Caki2 (cell line): ENCODE data around the gene SH3D21. TPM values are rescaled to one million over a fixed set of nuclear protein-coding genes. Genes with fewer than 3 reads are reported as not detected.

Experiments used
- DNase-seq: peaks from one replicate; pipeline ENCODE4 v3.0.0-alpha.2; 2015; ENCODE audit warnings: low read depth
- in situ Hi-C: cut with HindIII; loops from 2 replicates; pipeline ENCODE4 v1.10.0; 2016; ENCODE audit warnings: low sequenced_read_pairs, low pct_unique_long_range_greater_than_20kb, mixed read lengths
- total RNA-seq: library from RNA; depleted of rRNA; stranded (reverse); fragments of >200 nt; shearing (Covaris generic); gene quantifications from 2 replicates; pipeline ENCODE4 v1.2.3, GENCODE V29; 2014; ENCODE audit warnings: low replicate concordance

Gene SH3D21
- total RNA-seq, 1 experiment from 2014 or later: 3.2 TPM

DNA sequence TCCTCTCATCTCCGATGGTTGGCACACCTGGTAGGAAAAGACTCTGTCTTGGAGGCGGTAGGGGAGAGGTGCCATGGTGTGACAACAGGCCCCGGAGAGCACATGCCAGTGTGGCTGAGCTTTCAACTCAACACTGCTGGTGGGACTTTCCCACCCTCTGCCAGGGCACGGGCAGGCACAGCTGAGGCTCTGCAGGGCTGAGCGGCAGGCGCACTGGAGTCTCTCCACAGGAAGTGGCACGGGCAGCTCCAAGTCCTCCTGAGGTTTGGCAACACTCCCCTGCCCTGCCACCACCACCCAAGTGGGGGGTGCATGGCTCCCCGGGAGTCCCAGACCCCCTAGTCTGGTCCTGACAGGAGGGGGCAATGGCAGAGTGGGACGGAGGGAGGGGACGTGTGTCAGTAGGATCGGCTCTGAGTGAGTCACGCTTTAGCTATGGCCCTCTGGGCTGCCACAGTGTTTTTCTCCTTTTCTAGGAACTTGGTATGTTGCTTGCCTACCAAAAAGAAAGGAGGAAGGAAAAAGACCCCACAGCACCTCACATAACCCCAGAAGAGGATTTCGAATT lies 44.6 kb downstream of the SH3D21 start:
- peak; percentile 75 for DNase-seq
- in situ Hi-C loops: no loop called here

DNA sequence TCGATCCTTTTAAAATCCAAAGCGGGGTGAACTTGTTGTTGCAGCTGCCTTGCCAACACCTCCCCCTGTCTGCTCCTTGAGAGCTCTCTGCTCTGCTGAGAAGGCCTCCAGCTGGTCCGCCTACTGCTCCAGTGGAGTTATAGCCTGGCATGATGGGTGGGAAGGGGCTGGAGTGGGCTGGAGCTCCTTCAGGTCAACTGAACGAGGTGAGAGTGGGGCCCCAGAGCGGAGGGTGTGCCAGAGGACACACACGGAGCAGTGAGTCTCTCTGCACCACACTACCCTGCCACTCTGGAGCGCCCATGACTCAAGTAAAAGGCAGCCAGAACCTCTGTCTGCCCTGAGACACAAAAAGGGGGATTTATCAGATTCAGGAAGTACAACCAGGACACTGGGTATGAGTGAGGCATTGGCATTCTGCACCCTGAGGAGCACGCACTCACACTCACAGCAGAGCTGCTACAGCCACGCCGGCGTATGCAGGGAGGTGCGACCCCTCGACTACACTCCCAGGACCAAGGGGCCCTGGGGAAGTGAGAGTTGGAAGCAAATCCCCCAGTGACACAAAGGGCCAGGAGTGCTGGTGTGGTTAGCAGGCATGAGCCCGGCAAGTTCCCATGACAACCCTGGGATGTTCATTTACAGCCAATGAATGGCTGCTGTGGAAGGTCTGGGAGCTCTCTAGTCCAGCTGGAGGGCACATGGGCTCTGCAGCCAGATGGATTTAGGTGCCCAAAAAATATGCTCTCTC lies 45.2 kb downstream of the SH3D21 start:
- peak; percentile 67 for DNase-seq
- in situ Hi-C loops: no loop called here

DNA sequence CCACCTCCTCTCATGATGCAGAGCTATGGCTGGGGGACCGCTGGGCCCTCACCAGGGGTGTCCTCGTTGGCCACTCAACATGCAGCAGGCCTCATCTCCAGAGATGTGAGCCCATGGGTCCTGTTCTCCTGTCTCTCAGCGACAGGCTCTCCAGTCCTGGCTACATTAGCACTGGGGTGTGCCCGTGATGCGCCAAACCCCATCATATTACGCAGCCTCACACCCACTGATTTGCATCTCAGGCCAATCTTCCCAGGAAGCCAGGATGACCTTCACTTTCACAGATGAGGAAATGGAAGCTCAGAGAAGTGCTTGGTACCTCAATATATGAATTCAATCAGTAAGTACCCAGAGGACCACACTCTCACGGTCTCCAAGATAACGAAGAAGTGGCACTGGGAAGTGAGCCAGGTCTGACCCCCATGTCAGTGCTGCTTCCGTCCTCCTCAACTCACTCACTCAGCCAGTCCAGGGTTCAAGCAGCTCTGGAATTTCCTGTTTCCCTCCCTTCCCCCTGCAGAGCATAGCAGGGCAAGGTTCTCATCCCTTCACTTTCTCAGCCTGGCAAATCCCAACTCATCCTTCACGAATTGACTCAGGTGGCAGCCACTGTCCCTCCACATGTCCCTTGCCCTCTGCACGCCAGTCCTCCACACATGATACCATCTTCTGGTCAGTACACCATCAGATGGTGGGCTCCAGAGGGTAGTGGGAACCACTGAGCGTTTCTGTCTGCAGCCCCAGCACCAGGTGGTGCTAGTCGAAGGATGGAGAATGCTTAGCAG lies 46.1 kb downstream of the SH3D21 start:
- in situ Hi-C loops: no loop called here
- DNase-seq: no peak

DNA sequence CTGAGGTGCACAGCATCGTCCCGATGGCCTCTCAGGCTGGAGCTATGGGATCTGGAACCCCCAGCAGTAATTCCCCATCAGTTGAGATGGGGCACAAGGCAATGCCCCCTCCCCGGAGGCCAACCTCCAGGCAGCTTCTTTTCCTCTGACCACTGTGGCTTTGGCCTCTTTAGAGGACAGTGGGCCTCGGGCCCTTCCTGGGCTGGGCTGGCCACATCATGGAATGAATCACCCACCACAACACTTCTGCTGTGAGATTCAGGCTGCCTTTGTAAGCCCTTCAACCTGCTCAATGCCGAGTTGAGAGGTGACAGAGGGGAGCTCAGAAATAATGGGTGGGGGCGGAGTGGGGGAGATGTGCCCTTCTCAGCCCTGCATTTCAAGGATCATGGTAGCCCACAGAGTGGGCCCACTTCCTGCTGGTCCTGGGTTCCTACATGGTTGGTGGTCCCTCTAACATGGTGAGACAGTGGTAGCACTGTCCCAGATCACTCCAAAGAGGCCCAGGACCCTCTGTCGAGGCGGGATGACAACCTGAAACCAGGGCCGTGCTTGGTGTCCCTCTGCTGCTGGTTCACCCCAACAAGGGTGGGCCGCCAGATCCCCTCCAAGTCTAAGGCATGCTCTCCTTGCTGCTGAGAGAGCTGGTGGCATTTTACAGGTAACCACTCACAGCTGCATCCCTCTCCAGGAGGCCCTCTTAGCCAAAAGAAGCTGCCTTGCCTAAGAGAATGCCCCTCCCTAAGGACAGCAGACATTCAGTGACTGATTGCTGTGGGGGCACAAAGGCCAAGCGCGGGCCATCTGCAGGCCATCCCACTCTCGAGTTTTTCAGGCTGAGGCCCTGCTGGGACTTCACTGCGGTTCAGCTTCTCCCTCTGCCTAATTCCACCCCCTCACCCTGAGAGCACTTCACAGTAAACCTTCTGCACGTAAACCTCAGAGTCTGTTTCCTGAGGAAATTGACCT lies 47.0 kb downstream of the SH3D21 start:
- in situ Hi-C loops: no loop called here
- no peak for DNase-seq

DNA sequence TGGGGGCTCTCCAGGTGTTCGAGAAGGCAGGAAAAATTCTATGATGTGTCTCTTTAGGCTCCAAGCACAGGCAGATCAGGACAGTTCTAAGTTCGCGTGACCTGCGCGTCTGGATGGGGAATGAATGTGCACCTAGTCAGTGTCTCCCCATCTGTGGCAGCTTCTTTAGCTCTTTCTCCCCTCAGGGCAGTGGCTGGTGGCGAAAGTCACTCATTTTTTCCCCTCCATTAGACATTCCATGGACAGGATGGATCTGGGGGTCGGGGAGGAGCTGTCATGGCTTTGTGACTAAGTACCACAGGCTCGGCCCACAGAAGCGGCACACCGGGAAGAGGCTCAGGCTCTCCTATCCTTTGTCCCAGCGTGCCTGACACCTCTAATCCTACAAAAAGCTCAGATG lies 48.3 kb downstream of the SH3D21 start:
- no peak for DNase-seq
- in situ Hi-C loops: no loop called here

DNA sequence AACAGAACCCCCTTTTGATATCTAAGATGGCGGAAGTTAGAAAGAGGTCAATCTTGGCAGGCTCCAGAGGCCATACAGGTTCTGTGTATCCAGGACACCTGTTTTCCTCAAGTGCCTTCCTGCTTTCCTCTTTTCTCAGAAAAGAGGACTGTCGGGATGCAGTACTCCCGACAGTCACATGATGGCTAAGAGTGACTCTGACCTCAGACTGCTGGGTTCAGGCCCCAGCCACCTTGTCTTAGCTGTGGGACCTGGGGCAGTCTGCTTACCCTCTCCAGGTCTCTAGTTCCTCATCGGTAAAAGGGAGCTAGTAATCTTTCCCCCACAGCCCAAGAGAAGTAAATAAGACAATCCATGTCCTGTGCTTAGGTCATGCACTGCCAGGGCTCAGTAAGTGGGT lies 49.6 kb downstream of the SH3D21 start:
- in situ Hi-C loops: no loop called here

DNA sequence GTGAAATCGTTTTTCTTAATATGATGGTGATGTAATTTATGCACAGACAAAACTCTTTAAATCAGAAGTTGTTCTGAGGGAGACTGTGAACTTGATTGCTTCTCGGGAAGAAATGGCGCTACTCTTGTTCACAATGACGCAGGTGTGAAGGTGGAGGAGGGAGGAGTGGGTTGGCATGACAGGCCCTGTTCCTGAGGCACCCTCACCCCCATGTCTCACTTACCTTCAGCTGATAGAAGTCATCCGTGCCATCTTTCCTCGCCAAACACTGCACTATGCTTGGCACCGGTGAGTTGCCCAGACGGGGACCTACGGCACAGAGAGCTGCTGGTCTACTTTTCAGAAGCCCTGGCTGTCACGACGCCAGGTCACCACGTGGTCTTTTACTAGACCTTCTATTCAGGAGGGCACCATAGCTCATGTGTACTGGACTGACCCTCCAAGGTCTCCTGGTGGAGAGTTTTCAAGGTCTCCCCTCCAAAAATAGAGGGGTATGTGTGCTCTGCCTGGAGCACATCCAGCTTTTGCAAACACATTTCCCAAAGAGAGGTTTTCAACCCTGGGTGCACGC lies 52.4 kb downstream of the SH3D21 start:
- DNase-seq: no peak
- in situ Hi-C loops: no loop called here

More for the DNA sequence above, 49.6 kb downstream of the SH3D21 start:
- DNase-seq: no peak

DNA sequence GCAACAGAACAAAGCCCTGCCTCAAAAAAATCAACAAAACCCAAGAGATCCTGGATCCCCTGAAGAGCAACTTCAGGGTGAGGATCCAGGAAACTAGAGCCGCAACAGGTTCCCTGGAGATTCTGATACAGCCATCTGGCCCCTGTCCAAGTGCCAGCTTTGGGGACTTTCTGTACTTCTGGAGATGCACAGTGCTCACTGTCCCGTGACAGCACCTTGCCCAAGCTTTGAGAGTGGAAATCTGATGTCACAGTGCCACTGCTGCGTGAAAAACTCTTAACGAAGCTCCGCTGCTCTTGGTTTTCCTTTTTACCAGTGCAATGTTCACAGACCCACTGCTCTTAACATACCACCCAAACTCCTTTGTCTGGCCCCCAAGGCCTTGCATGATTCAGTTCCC lies 53.2 kb downstream of the SH3D21 start:
- in situ Hi-C loops: no loop called here
- peak; percentile 22 for DNase-seq

DNA sequence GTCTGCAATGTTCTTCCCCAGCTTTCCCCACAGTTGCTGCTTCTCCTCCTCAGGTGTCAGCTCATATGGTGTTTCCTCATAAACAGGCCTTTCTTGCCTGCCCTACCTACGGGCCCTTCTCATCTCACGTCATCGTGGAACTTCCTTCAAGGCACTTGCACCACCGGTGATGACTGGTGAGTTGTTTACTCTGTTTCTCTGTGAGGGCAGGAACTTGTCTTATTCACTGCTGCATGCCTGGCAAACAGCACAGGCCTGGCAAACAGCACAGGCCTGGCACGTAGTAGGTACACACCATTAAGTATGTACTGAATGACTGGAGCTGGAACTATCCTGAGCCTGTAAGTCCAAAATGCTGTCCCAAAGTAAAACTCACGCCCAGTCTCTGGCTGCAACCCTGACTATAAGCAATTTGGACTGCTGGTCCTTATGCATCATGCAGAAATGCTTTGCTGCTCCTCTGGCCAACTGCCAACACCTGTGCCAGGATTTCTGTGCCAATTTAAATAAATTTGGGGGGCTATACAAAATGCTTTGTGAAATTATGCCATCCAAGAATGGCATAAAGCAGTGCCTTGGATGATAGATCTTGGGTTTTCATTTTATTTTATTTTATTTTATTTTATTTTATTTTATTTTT lies 53.9 kb downstream of the SH3D21 start:
- in situ Hi-C loops: no loop called here
- DNase-seq: peak; percentile 26

DNA sequence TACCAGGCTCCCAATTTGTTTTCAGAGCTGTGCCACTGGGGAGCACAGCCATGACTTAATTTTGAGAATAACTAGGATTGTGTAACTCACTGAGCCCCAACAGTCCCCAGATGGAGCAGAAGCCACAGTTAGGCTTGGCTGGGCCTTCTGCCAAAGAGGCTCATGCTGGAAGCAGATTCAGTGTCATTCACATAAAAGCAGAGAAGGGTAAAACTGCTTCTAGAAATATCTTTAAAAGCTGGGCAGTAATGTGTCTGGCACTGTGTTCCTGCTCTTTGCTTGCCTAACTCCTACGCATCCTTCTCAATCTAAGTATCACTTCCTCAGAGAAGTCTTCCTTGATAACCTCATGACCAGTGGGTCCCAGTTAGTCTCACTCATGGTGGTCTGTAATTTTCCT lies 59.2 kb downstream of the SH3D21 start:
- in situ Hi-C loops: no loop called here
- DNase-seq: no peak

DNA sequence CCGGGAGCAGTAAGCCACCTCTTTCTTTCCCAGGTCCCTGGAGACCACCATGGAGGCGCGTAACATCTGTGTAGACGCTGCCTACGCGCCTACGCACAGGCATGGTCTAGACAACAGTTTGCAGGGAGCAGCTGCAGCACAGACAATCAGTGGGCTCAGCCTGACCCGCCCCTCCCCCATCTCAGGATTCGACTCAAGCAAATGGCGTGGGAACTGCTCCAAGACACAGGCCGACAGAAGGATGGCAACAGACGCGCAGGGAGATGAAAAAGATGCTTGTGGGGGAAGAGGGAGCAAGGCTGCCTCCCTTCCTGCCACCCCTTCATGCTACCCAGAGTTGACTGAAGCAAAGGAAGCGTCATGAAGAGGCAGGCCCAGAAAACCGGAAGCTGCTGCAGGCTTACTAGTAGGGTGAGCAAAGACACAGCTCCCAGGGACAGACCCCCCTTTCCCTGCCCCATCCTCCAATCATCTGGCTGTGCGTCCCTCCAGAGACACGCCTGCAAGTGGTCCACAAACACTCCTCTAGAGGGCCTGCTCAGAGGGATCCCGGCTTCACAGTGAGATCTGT lies 60.0 kb downstream of the SH3D21 start:
- no peak for DNase-seq
- in situ Hi-C loops: no loop called here

DNA sequence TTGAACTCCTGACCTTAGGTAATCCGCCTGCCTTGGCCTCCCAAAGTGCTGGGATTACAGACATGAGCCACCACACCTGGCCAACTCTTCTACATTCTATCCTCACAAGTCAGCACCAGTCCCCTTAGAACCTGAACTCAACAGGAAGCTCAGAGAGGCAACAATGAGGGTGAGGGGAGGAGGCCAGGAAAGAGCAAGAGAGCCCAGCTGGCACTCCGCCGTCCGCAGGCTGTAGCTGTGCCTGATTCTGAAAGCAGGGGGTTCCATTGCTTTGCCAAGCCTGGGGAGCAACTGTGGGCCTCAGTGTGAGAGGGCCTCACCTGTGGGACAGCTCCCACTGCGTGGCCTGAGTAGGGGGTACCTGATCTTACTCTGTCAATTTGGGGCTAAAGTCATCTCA lies 60.9 kb downstream of the SH3D21 start:
- in situ Hi-C loops: no loop called here
- no peak for DNase-seq

DNA sequence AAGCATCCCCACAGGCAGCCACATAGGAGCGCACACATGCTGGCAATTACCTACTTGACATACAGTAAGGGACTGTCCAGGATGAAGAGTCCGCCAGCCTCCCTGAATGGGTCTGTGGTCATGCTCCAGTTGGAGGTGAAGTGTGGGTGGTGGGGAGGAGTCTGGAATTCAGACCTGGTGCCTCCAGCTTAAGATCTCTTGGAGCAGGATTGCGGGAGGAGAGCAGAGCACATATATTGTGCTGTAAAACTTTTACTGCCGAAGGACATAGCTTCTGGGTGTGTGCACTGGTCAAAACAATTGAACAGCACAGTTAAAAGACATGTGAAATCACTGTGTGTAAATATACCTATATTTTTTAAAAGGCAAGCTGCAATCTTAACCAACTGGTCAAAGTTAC lies 61.6 kb downstream of the SH3D21 start:
- DNase-seq: no peak
- in situ Hi-C loops: no loop called here

DNA sequence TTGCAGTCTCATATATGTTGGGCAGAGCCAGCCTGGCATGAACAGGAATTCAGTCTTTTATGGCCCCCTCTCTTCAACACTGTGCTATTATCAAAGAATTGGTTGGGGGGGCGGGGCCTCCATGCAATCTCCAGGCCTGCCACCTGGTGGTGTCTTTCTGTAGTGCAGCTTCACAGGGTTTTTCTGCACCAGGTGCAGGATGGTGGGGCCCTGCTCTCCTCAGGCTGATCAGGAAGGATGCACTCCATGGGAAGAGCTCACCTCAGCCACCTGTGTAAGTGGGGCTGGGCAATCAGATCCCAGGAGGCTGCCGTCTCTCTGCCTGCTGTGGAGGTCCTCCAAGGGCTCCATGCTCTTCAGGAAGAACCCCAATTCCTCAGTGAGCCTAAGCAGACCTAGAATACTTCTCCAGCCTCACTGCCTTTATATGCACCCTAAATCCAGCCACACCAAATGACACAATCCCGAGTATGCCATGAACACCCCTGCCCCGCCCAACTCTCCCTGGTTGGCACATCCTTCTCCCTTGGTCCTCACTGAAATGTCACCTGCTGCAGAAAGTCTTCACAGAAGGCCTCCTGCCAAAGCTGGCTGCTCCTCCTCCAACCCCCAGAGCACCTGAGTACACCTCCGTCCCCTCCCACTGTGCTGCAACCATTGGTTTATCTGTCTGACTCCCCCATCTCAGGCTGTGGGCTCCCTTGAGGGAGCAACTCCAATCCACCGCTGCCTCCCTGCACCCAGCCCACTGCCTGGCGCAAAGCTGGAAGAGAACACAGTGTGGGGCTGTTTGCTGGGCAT lies 63.1 kb downstream of the SH3D21 start:
- DNase-seq: peak; percentile 63
- in situ Hi-C loops: no loop called here
